ENCODE data around the gene TMEM108. TPM values are rescaled to one million over a fixed set of nuclear protein-coding genes. Genes with fewer than 3 reads are reported as not detected.

Gene TMEM108
- total RNA-seq, 2 donors from 2014 or later: not detected

- no peak for DNase-seq (ENCODE audit: low spot score)
- peaks cover 1 to 28% of the 10 kb centered on the region in 2 donors for H3K27me3 Mint-ChIP-seq
- H3K4me3 Mint-ChIP-seq: no peak overlapping the region
- H3K27ac Mint-ChIP-seq: no peak overlapping the region
- H3K4me1 Mint-ChIP-seq (ENCODE audit: low read depth in 2 of 2): no peaks in the 10 kb centered on the region
- no peak for ATAC-seq
- H3K36me3 Mint-ChIP-seq: no peaks in the 10 kb centered on the region
- H3K9me3 Mint-ChIP-seq: no peaks in the 10 kb centered on the region
These were observed 363.4 kb downstream of the TMEM108 start for GRCh38 chr3:133401374-133402135.

- H3K4me1 Mint-ChIP-seq (ENCODE audit: low read depth in 2 of 2): no peaks in the 10 kb centered on the region
- no peaks in the 10 kb centered on the region for H3K9me3 Mint-ChIP-seq
- no peaks in the 10 kb centered on the region for H3K36me3 Mint-ChIP-seq
- H3K27me3 Mint-ChIP-seq: peaks cover 6 to 25% of the 10 kb centered on the region in 2 donors
- ATAC-seq (no peak), DNase-seq (ENCODE audit: low spot score) (no peak)
- H3K4me3 Mint-ChIP-seq: no peak overlapping the region
- no peak overlapping the region for H3K27ac Mint-ChIP-seq
These were observed 366.7 kb downstream of the TMEM108 start for GRCh38 chr3:133404920-133405319.

- H3K27ac Mint-ChIP-seq: no peak overlapping the region
- H3K36me3 Mint-ChIP-seq: no peaks in the 10 kb centered on the region
- no peaks in the 10 kb centered on the region for H3K4me1 Mint-ChIP-seq (ENCODE audit: low read depth in 2 of 2)
- H3K4me3 Mint-ChIP-seq: no peak overlapping the region
- DNase-seq (ENCODE audit: low spot score) (no peak), ATAC-seq (no peak)
- H3K27me3 Mint-ChIP-seq: peaks cover 9 to 25% of the 10 kb centered on the region in 2 donors
- H3K9me3 Mint-ChIP-seq: no peaks in the 10 kb centered on the region
These were observed 370.2 kb downstream of the TMEM108 start for GRCh38 chr3:133408366-133408765.

- Mint-ChIP-seq H3K27me3 (peaks cover 9 to 25% of the 10 kb centered on the region in 2 donors), H3K4me1 (ENCODE audit: low read depth in 2 of 2) (no peaks in the 10 kb centered on the region), H3K27ac (no peak overlapping the region), H3K9me3 (no peaks in the 10 kb centered on the region), H3K36me3 (no peaks in the 10 kb centered on the region), H3K4me3 (no peak overlapping the region)
- DNase-seq (ENCODE audit: low spot score) (no peak), ATAC-seq (no peak)
These were observed 370.8 kb downstream of the TMEM108 start for GRCh38 chr3:133408961-133409360.

- Mint-ChIP-seq H3K27me3 (peaks cover 9 to 17% of the 10 kb centered on the region in 2 donors), H3K4me3 (no peak overlapping the region), H3K9me3 (no peaks in the 10 kb centered on the region), H3K4me1 (ENCODE audit: low read depth in 2 of 2) (no peaks in the 10 kb centered on the region), H3K36me3 (no peaks in the 10 kb centered on the region), H3K27ac (no peak overlapping the region)
- ATAC-seq: peak in 1 of 2 donors; percentile 43
- no peak for DNase-seq (ENCODE audit: low spot score)
These were observed 372.2 kb downstream of the TMEM108 start for GRCh38 chr3:133410191-133410892.

GRCh38 chr3:133412183-133413132, 374.3 kb downstream of the TMEM108 start:
- Mint-ChIP-seq H3K9me3 (no peaks in the 10 kb centered on the region), H3K27ac (no peak overlapping the region), H3K36me3 (no peaks in the 10 kb centered on the region), H3K4me1 (ENCODE audit: low read depth in 2 of 2) (no peaks in the 10 kb centered on the region), H3K4me3 (no peak overlapping the region), H3K27me3 (peaks cover 6% of the 10 kb centered on the region in 2 donors)
- ATAC-seq: peak in 1 of 2 donors; percentile 39
- no peak for DNase-seq (ENCODE audit: low spot score)

- ATAC-seq: no peak
- no peak overlapping the region for H3K4me3 Mint-ChIP-seq
- no peaks in the 10 kb centered on the region for H3K36me3 Mint-ChIP-seq
These were observed 375.2 kb downstream of the TMEM108 start for GRCh38 chr3:133413161-133414020.

GRCh38 chr3:133414021-133414392, 375.8 kb downstream of the TMEM108 start:
- ATAC-seq (no peak), DNase-seq (ENCODE audit: low spot score) (no peak)
- H3K27ac Mint-ChIP-seq: no peak overlapping the region
- peaks cover 3 to 6% of the 10 kb centered on the region in 2 donors for H3K27me3 Mint-ChIP-seq
- no peak overlapping the region for H3K4me3 Mint-ChIP-seq
- no peaks in the 10 kb centered on the region for H3K9me3 Mint-ChIP-seq
- no peaks in the 10 kb centered on the region for H3K4me1 Mint-ChIP-seq (ENCODE audit: low read depth in 2 of 2)
- H3K36me3 Mint-ChIP-seq: no peaks in the 10 kb centered on the region

More at GRCh38 chr3:133413161-133414020, 375.2 kb downstream of the TMEM108 start:
- no peaks in the 10 kb centered on the region for H3K9me3 Mint-ChIP-seq
- peaks cover 5 to 6% of the 10 kb centered on the region in 2 donors for H3K27me3 Mint-ChIP-seq
- DNase-seq (ENCODE audit: low spot score): no peak
- H3K27ac Mint-ChIP-seq: no peak overlapping the region
- H3K4me1 Mint-ChIP-seq (ENCODE audit: low read depth in 2 of 2): no peaks in the 10 kb centered on the region

- ATAC-seq (no peak), DNase-seq (ENCODE audit: low spot score) (no peak)
- Mint-ChIP-seq H3K27ac (no peak overlapping the region), H3K9me3 (no peaks in the 10 kb centered on the region), H3K27me3 (peaks cover 0 to 7% of the 10 kb centered on the region in 2 donors), H3K36me3 (no peaks in the 10 kb centered on the region), H3K4me1 (ENCODE audit: low read depth in 2 of 2) (no peaks in the 10 kb centered on the region), H3K4me3 (no peak overlapping the region)
These were observed 380.2 kb downstream of the TMEM108 start for GRCh38 chr3:133418361-133418760.

GRCh38 chr3:133419151-133419909, 381.1 kb downstream of the TMEM108 start:
- Mint-ChIP-seq H3K36me3 (no peaks in the 10 kb centered on the region), H3K9me3 (no peaks in the 10 kb centered on the region), H3K4me3 (no peak overlapping the region), H3K27ac (no peak overlapping the region), H3K27me3 (peaks cover 0 to 7% of the 10 kb centered on the region in 2 donors), H3K4me1 (ENCODE audit: low read depth in 2 of 2) (peaks cover 0 to 2% of the 10 kb centered on the region in 2 donors)
- DNase-seq (ENCODE audit: low spot score) (no peak), ATAC-seq (no peak)

GRCh38 chr3:133424937-133425869, 387.0 kb downstream of the TMEM108 start:
- H3K36me3 Mint-ChIP-seq: no peaks in the 10 kb centered on the region
- H3K4me3 Mint-ChIP-seq: no peak overlapping the region
- no peaks in the 10 kb centered on the region for H3K9me3 Mint-ChIP-seq
- peaks cover 0 to 7% of the 10 kb centered on the region in 2 donors for H3K27me3 Mint-ChIP-seq
- no peak for DNase-seq (ENCODE audit: low spot score)
- peak in 1 of 2 donors; percentile 18 for ATAC-seq
- no peak overlapping the region for H3K27ac Mint-ChIP-seq
- peaks cover 0 to 2% of the 10 kb centered on the region in 2 donors for H3K4me1 Mint-ChIP-seq (ENCODE audit: low read depth in 2 of 2)

Measured in natural killer cell treated with Interleukin-12 subunit alpha and Interleukin-12 subunit beta and Interleukin-15 and Interleukin-18, amount 100 ng/mL, for 72 hours (primary cell).